Osteocyte (in vitro differentiated cells): ENCODE results near the gene ZMIZ1. TPM values are rescaled to one million over a fixed set of nuclear protein-coding genes. Genes with fewer than 3 reads are reported as not detected.

Experiments used
- DNase-seq: peaks from one replicate; pipeline ENCODE4 v3.0.0; 2021; ENCODE audit warnings: mixed read lengths; ENCODE audit not compliant: unreplicated experiment; ENCODE audit errors: extremely low spot score
- H3K27ac Mint-ChIP-seq: one replicate; pipeline ENCODE4 v1.8.0; 2021; ENCODE audit warnings: mild to moderate bottlenecking, mixed read lengths; ENCODE audit not compliant: unreplicated experiment
- H3K27me3 Mint-ChIP-seq: one replicate; pipeline ENCODE4 v1.8.0; 2021; ENCODE audit warnings: mixed read lengths; ENCODE audit not compliant: unreplicated experiment
- H3K36me3 Mint-ChIP-seq: one replicate; pipeline ENCODE4 v1.8.0; 2021; ENCODE audit warnings: mixed read lengths; ENCODE audit not compliant: unreplicated experiment
- H3K4me1 Mint-ChIP-seq: one replicate; pipeline ENCODE4 v1.8.0; 2021; ENCODE audit warnings: mixed read lengths; ENCODE audit not compliant: unreplicated experiment
- H3K4me3 Mint-ChIP-seq: one replicate; pipeline ENCODE4 v1.8.0; 2021; ENCODE audit warnings: mild to moderate bottlenecking, moderate library complexity, mixed read lengths; ENCODE audit not compliant: unreplicated experiment
- H3K9me3 Mint-ChIP-seq: one replicate; pipeline ENCODE4 v1.8.0; 2021; ENCODE audit warnings: mixed read lengths; ENCODE audit not compliant: unreplicated experiment
- total RNA-seq: library from RNA; stranded (reverse); gene quantifications from 2 replicates; pipeline ENCODE4 v1.2.1, GENCODE V29; 2021
- TF ChIP-seq, protein P1 (sequence below): fragments of 200-600 bp; sonication (generic); IDR thresholded peaks from 2 replicates; pipeline ENCODE4 v1.5.0; 2021; ENCODE audit warnings: antibody characterized with exemption, mild to moderate bottlenecking, moderate library complexity

Gene ZMIZ1
- total RNA-seq, 1 donor from 2014 or later, result 90.5 TPM

DNA sequence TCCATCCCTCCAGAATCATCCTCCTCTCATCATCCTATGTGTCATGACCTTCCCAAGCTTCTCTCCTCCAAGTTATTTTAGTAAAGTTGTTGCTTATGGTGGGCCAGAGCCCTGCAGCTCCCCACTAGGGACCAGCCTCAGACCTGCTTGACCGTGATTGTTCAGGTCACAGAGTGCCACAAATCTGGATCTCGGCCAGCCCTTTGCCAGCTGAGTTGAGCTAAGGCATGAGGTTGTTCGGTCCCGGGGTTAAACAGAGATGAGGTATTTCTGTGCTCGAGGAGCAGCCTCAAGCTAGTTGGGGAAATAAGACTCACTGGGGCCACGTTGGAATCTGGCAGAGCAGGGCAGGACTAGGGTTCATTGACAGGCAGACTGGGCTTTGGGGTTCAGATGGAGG lies 212.2 kb downstream of the ZMIZ1 start:
- peaks cover 34% of the 10 kb centered on the region for H3K36me3 Mint-ChIP-seq
- H3K4me3 Mint-ChIP-seq, result no peak overlapping the region
- H3K27ac Mint-ChIP-seq, result no peak overlapping the region
- TF ChIP-seq, protein P1, sequence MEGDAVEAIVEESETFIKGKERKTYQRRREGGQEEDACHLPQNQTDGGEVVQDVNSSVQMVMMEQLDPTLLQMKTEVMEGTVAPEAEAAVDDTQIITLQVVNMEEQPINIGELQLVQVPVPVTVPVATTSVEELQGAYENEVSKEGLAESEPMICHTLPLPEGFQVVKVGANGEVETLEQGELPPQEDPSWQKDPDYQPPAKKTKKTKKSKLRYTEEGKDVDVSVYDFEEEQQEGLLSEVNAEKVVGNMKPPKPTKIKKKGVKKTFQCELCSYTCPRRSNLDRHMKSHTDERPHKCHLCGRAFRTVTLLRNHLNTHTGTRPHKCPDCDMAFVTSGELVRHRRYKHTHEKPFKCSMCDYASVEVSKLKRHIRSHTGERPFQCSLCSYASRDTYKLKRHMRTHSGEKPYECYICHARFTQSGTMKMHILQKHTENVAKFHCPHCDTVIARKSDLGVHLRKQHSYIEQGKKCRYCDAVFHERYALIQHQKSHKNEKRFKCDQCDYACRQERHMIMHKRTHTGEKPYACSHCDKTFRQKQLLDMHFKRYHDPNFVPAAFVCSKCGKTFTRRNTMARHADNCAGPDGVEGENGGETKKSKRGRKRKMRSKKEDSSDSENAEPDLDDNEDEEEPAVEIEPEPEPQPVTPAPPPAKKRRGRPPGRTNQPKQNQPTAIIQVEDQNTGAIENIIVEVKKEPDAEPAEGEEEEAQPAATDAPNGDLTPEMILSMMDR, result no peak
- no peak for DNase-seq
- no peaks in the 10 kb centered on the region for H3K27me3 Mint-ChIP-seq
- peaks cover 34% of the 10 kb centered on the region for H3K4me1 Mint-ChIP-seq
- H3K9me3 Mint-ChIP-seq, result no peaks in the 10 kb centered on the region

DNA sequence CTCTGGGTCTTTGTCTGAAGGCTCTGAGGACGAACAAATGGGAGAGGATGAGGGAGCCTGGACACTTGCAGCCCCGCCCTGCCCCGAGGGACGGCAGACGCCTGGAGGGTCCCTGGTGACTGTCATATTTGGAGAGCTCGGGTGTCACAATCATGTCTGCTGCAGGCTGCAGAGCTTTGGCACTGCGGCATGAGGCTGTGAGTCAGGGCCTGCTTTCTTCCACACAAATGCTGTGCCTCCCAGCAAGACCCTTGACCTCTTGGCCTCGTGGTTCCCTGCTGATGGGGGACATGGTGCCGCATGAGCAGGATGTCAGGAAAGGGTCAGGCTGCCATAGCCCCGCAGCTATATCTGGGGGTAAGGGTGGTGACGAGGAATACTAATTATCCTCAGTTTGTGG lies 213.6 kb downstream of the ZMIZ1 start:
- Mint-ChIP-seq H3K4me1 (peaks cover 45% of the 10 kb centered on the region), H3K27me3 (no peaks in the 10 kb centered on the region), H3K36me3 (peaks cover 36% of the 10 kb centered on the region), H3K27ac (peak overlapping the region; percentile 11), H3K9me3 (no peaks in the 10 kb centered on the region), H3K4me3 (no peak overlapping the region)
- TF ChIP-seq, protein P1, result no peak
- no peak for DNase-seq

DNA sequence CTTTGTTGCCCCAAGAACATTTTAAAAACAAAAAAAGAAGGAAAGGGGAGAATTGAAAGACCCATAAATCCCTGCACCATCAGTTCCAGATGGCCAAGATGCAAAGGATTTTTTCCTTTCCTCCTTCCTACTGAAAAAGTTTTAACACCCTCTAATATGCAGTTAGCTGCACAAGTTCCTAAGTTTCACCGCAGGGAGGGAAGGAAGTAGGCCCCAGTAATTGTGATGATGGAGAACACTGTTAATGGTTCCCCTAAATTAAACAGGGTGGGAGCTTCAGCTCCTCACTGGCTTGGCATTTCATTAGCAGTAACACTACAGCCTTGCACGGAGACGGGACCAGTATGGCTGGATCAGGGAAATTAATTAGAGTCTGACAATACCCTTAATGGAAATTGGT lies 214.8 kb downstream of the ZMIZ1 start:
- H3K9me3 Mint-ChIP-seq, result no peaks in the 10 kb centered on the region
- H3K4me3 Mint-ChIP-seq, result no peak overlapping the region
- H3K4me1 Mint-ChIP-seq, result peaks cover 53% of the 10 kb centered on the region
- peaks cover 36% of the 10 kb centered on the region for H3K36me3 Mint-ChIP-seq
- H3K27me3 Mint-ChIP-seq, result no peaks in the 10 kb centered on the region
- no peak for DNase-seq
- H3K27ac Mint-ChIP-seq, result no peak overlapping the region
- TF ChIP-seq, protein P1, result no peak

DNA sequence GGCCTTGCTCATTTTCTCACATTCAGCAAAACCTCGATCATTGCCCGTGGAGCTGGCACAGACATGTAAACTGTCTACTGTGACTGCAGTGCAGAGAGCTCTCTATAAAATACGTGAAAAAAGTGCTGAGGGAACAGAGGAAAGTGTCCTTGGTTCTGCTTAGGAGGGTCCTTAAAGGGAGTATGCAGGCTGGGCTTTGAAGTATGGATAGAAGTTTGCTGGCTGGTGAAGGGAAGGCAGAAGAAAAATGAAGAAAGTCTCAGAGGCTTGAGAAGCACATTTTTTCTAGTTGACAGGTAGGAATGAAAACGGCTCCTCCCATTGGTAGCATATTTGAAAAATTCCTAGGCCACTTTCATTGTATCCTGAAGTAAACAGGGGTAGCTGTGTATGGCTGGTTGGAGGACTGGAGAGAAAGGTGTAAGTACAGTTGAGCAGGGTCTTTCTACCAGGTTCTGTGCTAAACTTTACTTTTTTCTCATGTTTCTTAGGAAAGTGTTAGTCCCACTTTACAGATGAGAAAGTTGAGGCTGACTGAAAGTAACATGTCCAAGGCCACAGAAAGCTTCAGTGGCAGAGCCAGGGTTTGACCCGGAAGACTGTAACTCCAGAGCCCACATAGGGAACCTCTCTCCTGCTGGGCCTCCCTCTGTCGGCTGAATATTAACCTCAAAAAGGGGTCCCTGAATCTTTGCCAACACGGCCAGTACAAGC lies 215.5 kb downstream of the ZMIZ1 start:
- Mint-ChIP-seq H3K9me3 (no peaks in the 10 kb centered on the region), H3K4me3 (no peak overlapping the region), H3K36me3 (peaks cover 37% of the 10 kb centered on the region), H3K27me3 (no peaks in the 10 kb centered on the region), H3K27ac (no peak overlapping the region), H3K4me1 (peaks cover 53% of the 10 kb centered on the region)
- TF ChIP-seq, protein P1, result no peak
- DNase-seq, result no peak

DNA sequence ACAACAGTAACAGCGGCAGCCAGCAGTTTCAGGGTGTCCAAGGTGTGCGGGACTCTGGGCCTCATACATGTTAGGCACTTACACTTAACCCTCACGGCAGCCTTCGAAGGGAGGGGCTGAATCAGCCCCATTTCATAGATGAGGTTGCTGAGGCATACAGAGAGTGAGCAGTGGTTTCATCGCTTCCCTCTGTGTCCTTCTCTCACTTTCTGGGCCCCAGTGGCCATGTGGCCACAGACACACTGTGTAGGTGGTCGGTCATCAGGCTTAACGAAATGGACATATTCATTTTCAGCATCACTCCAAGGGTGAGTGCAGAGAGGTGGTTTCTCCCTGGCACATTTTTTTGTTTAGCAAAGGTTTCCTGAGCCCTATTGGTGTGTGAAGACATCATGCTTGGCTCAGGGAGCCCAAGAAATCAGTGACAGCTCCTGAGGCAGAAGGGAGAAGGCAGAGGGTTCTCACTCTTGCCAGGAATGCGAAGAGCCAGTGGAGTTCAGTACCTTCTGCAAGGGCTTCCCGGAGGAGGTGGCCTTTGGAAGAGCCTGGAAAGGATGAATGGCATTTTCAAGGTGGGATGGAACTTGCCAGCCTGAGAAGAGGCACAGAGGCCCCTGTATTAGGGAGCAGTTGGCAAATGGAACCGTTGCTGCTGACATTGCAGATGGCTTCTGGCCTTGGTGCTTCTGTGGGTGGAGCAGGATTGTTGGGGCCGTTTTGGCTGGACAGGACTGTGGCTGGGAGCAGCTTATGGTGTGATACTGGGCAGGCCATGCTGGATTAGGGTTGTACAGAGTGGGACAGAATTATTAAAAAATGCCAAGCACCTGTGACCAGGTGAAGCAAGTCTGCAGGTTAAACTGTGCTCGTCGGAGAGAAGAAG lies 216.8 kb downstream of the ZMIZ1 start:
- peaks cover 53% of the 10 kb centered on the region for H3K4me1 Mint-ChIP-seq
- no peaks in the 10 kb centered on the region for H3K9me3 Mint-ChIP-seq
- no peak for DNase-seq
- TF ChIP-seq, protein P1, result no peak
- H3K27ac Mint-ChIP-seq, result no peak overlapping the region
- peaks cover 33% of the 10 kb centered on the region for H3K36me3 Mint-ChIP-seq
- H3K4me3 Mint-ChIP-seq, result no peak overlapping the region
- H3K27me3 Mint-ChIP-seq, result no peaks in the 10 kb centered on the region
